Measurements from ENCODE around the gene RHBDF1. TPM values are rescaled to one million over a fixed set of nuclear protein-coding genes. Genes with fewer than 3 reads are reported as not detected.

The RHBDF1 gene
- total and polyA plus RNA-seq, 9 of the 15 experiments (the other 6 are each of a cell fraction or from before 2014, with no cell fraction given) = 1.0 to 8.2 (median 4.2) TPM

DNA sequence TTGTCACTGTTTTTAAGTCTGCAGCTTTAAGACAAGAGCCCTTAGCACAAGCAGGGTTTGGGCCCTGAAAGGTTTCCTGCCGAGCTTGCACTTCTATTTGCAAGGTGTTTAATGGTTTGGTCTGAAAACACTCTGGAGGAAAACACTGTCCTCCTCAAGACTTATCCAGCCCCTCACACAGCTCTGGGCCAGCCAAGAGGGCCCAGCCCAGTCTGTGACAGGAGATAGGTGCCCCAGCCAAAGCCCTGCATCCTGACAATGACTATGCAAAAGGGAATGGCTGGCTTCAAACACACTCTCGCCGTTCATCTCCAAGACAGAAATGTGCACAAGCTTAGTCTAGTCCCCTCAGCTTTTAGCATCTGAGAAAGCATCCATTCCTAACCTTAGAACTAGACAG, 32.5 kb upstream of the RHBDF1 start (continued):
- TF ChIP-seq CXXC5 (CRISPR knock-in tag; IDR thresholded peaks at IDR 0.05) = 0 out of 2 replicates have a peak, but pooled peaks have one; percentile 30
- peak; percentile 78 for TF ChIP-seq MAFK (IDR thresholded peaks at IDR 0.05; ENCODE audit: low read length)
- 0 out of 4 replicates have a peak, but pooled peaks of 1 of the 2 experiments have one; percentile 21 for TF ChIP-seq RCOR1 (IDR thresholded peaks at IDR 0.05; ENCODE audit: borderline replicate concordance in 1 of 2, low read depth in 2 of 2, low read length in 2 of 2)
- no peak for TF ChIP-seq POLR3G (IDR thresholded peaks at IDR 0.05; ENCODE audit: extremely low read depth, insufficient read length, insufficient replicate concordance)
- 0 out of 2 replicates have a peak, but pooled peaks have one; percentile 37 for TF ChIP-seq DMBX1 (CRISPR knock-in tag; IDR thresholded peaks at IDR 0.05; ENCODE audit: borderline replicate concordance)
- TF ChIP-seq PRDM10 (IDR thresholded peaks at IDR 0.05; ENCODE audit: partially characterized antibody) = peak; percentile 87
- no peak for TF ChIP-seq RBM25 (IDR thresholded peaks at IDR 0.05; ENCODE audit: low read depth, low read length, severe bottlenecking)
- peak; percentile 88 for TF ChIP-seq TCF3 (CRISPR knock-in tag; IDR thresholded peaks at IDR 0.05)
- no peak for TF ChIP-seq FOXJ2 (tag; IDR thresholded peaks at IDR 0.05)
- TF ChIP-seq CBFA2T2 (conservative IDR thresholded peaks at IDR 0.05) = peak; percentile 84
- TF ChIP-seq TAL1 (IDR thresholded peaks at IDR 0.05) = peak; percentile 79; the same call in 1 of the 2 replicates
- peak; percentile 90 for TF ChIP-seq CBFA2T3 (IDR thresholded peaks at IDR 0.05)
- TF ChIP-seq KDM1A (IDR thresholded peaks at IDR 0.05) = peak in 1 of 2 experiments; percentile 7; a peak in 1 of 4 replicates
- no peak for TF ChIP-seq NELFE (IDR thresholded peaks at IDR 0.05; ENCODE audit: insufficient read depth, insufficient read length)
- peak; percentile 26; the same call in 1 of the 2 replicates for TF ChIP-seq SOX6 (IDR thresholded peaks at IDR 0.05)
- TF ChIP-seq, protein P1, sequence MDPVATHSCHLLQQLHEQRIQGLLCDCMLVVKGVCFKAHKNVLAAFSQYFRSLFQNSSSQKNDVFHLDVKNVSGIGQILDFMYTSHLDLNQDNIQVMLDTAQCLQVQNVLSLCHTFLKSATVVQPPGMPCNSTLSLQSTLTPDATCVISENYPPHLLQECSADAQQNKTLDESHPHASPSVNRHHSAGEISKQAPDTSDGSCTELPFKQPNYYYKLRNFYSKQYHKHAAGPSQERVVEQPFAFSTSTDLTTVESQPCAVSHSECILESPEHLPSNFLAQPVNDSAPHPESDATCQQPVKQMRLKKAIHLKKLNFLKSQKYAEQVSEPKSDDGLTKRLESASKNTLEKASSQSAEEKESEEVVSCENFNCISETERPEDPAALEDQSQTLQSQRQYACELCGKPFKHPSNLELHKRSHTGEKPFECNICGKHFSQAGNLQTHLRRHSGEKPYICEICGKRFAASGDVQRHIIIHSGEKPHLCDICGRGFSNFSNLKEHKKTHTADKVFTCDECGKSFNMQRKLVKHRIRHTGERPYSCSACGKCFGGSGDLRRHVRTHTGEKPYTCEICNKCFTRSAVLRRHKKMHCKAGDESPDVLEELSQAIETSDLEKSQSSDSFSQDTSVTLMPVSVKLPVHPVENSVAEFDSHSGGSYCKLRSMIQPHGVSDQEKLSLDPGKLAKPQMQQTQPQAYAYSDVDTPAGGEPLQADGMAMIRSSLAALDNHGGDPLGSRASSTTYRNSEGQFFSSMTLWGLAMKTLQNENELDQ (CRISPR knock-in tag; IDR thresholded peaks at IDR 0.05; ENCODE audit: borderline replicate concordance) = no peak
- TF ChIP-seq LARP7 (IDR thresholded peaks at IDR 0.05) = no peak
